ENCODE results near the gene SLX9.

Gene SLX9

GRCh38 chr21:44991538-44992483 is 52.0 kb downstream of the SLX9 start:
- no peak for DNase-seq (ENCODE audit: low spot score)

GRCh38 chr21:44992608-44993031 is 52.8 kb downstream of the SLX9 start:
- no peak for DNase-seq (ENCODE audit: low spot score)

GRCh38 chr21:44993321-44994046 is 53.7 kb downstream of the SLX9 start:
- no peak for DNase-seq (ENCODE audit: low spot score)

GRCh38 chr21:44994047-44994694 is 54.3 kb downstream of the SLX9 start:
- DNase-seq (ENCODE audit: low spot score), result no peak

GRCh38 chr21:44994695-44995342 is 55.0 kb downstream of the SLX9 start:
- DNase-seq (ENCODE audit: low spot score), result no peak

GRCh38 chr21:44995343-44995941 is 55.6 kb downstream of the SLX9 start:
- DNase-seq (ENCODE audit: low spot score), result no peak

GRCh38 chr21:44996096-44996495 is 56.3 kb downstream of the SLX9 start:
- no peak for DNase-seq (ENCODE audit: low spot score)

GRCh38 chr21:44996501-44996921 is 56.7 kb downstream of the SLX9 start:
- no peak for DNase-seq (ENCODE audit: low spot score)

GRCh38 chr21:44996983-44997936 is 57.4 kb downstream of the SLX9 start:
- DNase-seq (ENCODE audit: low spot score), result no peak

GRCh38 chr21:44998086-44998620 is 58.3 kb downstream of the SLX9 start:
- no peak for DNase-seq (ENCODE audit: low spot score)

GRCh38 chr21:44998621-44999427 is 59.0 kb downstream of the SLX9 start:
- no peak for DNase-seq (ENCODE audit: low spot score)

- no peak for DNase-seq (ENCODE audit: low spot score)
Measured at GRCh38 chr21:44999428-44999971, 59.7 kb downstream of the SLX9 start.

GRCh38 chr21:44999972-45000636 is 60.3 kb downstream of the SLX9 start:
- DNase-seq (ENCODE audit: low spot score), result no peak

GRCh38 chr21:45000637-45001133 is 60.9 kb downstream of the SLX9 start:
- no peak for DNase-seq (ENCODE audit: low spot score)

GRCh38 chr21:45001134-45002095 is 61.6 kb downstream of the SLX9 start:
- no peak for DNase-seq (ENCODE audit: low spot score)

- DNase-seq (ENCODE audit: low spot score), result no peak
Measured at GRCh38 chr21:45002381-45003204, 62.8 kb downstream of the SLX9 start.
